Astrocyte (in vitro differentiated cells and primary cell): ENCODE results near the gene AK1. TPM values are rescaled to one million over a fixed set of nuclear protein-coding genes. Genes with fewer than 3 reads are reported as not detected.

Source experiments
- DNase-seq: peaks from one replicate; pipeline ENCODE4 v3.0.0-alpha.2; 2010; ENCODE audit warnings: low read depth
- FAIRE-seq: peaks from 2 replicates; lab custom pipeline; 2011; peaks lifted over from hg19 to GRCh38; lab: Jason Lieb, UNC
- H2AFZ ChIP-seq: 2 replicates; pipeline ENCODE4 v1.6.0; 2012; ENCODE audit warnings: low read depth, low read length, inconsistent platforms
- H3K27ac ChIP-seq: 2 replicates; pipeline ENCODE4 v1.5.1; 2011; ENCODE audit warnings: low read depth, low read length, inconsistent platforms
- H3K27me3 ChIP-seq: 2 replicates; pipeline ENCODE4 v1.6.0; 2011; ENCODE audit warnings: low read length, inconsistent platforms; ENCODE audit not compliant: insufficient read depth
- H3K36me3 ChIP-seq: 2 replicates; pipeline ENCODE4 v1.5.1; 2011; ENCODE audit warnings: low read length, inconsistent platforms; ENCODE audit not compliant: insufficient read depth
- H3K4me1 ChIP-seq: 2 replicates; pipeline ENCODE4 v1.5.1; 2011; ENCODE audit warnings: low read length, inconsistent platforms; ENCODE audit not compliant: insufficient read depth
- H3K4me2 ChIP-seq: 2 replicates; pipeline ENCODE4 v1.6.0; 2012; ENCODE audit warnings: low read length, inconsistent platforms
- H3K4me3 ChIP-seq: 2 replicates; pipeline ENCODE4 v1.5.1; 2011; ENCODE audit warnings: low read depth, mild to moderate bottlenecking, low read length, inconsistent platforms; ENCODE audit not compliant: insufficient read depth
- H3K79me2 ChIP-seq: 2 replicates; pipeline ENCODE4 v1.6.0; 2012; ENCODE audit warnings: mild to moderate bottlenecking, low read length, inconsistent platforms; ENCODE audit not compliant: insufficient read depth
- H3K9ac ChIP-seq: 2 replicates; pipeline ENCODE4 v1.6.0; 2012; ENCODE audit warnings: mild to moderate bottlenecking, low read length, inconsistent platforms
- H3K9me3 ChIP-seq: 2 replicates; pipeline ENCODE4 v1.5.1; 2012; ENCODE audit warnings: low read depth, mild to moderate bottlenecking, low read length, inconsistent platforms; ENCODE audit not compliant: insufficient read depth
- H4K20me1 ChIP-seq: 2 replicates; pipeline ENCODE4 v1.6.0; 2012; ENCODE audit warnings: low read length, inconsistent platforms; ENCODE audit not compliant: insufficient read depth
- H3K27ac Mint-ChIP-seq: one replicate; pipeline ENCODE4 v1.8.0; 2021; ENCODE audit warnings: mild to moderate bottlenecking, mixed read lengths; ENCODE audit not compliant: unreplicated experiment
- H3K27me3 Mint-ChIP-seq: one replicate; pipeline ENCODE4 v1.8.0; 2021; ENCODE audit warnings: low read depth, mixed read lengths; ENCODE audit not compliant: unreplicated experiment
- H3K36me3 Mint-ChIP-seq: one replicate; pipeline ENCODE4 v1.8.0; 2021; ENCODE audit warnings: low read depth, mixed read lengths; ENCODE audit not compliant: unreplicated experiment
- H3K4me1 Mint-ChIP-seq: one replicate; pipeline ENCODE4 v1.8.0; 2021; ENCODE audit warnings: low read depth, mixed read lengths; ENCODE audit not compliant: unreplicated experiment
- H3K4me3 Mint-ChIP-seq: one replicate; pipeline ENCODE4 v1.8.0; 2021; ENCODE audit warnings: mild to moderate bottlenecking, moderate library complexity, mixed read lengths; ENCODE audit not compliant: unreplicated experiment
- H3K9me3 Mint-ChIP-seq: one replicate; pipeline ENCODE4 v1.8.0; 2021; ENCODE audit warnings: mild to moderate bottlenecking, mixed read lengths; ENCODE audit not compliant: unreplicated experiment
- EZH2 ChIP-seq: IDR thresholded peaks from 2 replicates; pipeline ENCODE4 v1.6.1; 2012; ENCODE audit warnings: mild to moderate bottlenecking, low read length, inconsistent platforms; ENCODE audit not compliant: insufficient read depth
- total RNA-seq: library from RNA; stranded (reverse); gene quantifications from 2 replicates; pipeline ENCODE4 v1.2.1, GENCODE V29; 2021
- TF ChIP-seq, protein P1 (sequence below): IDR thresholded peaks from 2 replicates; pipeline ENCODE4 v1.5.1; 2011; ENCODE audit warnings: low read depth, mild to moderate bottlenecking, inconsistent platforms, low read length, moderate library complexity; ENCODE audit not compliant: insufficient read depth

Gene AK1
- total RNA-seq, 1 donor from 2014 or later = 78.0 TPM

DNA sequence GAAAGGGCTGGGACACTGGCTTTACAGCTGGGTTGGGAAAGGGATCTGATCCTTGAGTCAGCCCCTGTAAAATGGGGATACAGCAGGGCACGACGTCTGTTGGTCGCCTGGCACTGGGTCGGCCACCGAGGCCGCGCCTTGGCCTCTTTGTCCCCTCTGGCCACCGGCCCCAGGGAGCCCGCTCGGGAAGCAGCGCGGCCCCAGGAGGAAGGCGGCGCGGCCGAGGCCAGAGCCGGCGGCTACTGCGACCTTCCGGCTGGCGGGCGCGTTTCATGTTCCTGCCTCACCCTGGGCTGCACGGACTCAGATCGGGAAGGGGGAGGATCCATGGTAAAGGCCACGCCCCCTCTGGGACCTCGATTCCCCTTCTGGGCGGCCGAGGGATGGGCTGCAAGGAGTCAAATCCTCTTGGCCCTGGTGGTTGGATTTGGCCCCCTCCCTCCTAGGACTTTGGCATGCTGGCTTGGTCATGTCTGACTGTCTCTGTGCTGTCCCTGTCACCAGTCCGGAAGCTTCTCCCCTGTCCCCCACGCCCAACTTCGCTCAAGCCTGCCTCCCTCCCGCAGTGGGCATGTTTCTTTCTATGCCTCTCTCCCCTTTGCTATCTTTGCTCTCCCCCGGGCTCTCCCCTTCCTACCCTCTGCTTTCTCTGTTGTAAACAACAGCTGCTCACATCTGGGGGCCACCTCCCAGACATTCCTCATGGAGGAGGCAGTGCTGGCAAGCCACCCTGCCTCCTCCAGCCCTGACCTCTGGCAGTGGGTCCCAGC, 49.0 kb downstream of the AK1 start:
- Histone ChIP-seq H3K4me1 (peaks cover 10% of the 10 kb centered on the region), H3K4me2 (peak overlapping the region; percentile 76), H3K79me2 (peaks cover 6% of the 10 kb centered on the region), H3K4me3 (no peak overlapping the region), H3K27ac (no peak overlapping the region), H3K9ac (peak overlapping the region; percentile 47), H3K27me3 (no peaks in the 10 kb centered on the region), H3K36me3 (peaks cover 3% of the 10 kb centered on the region), H3K9me3 (no peaks in the 10 kb centered on the region), H4K20me1 (peaks cover 4% of the 10 kb centered on the region), H2AFZ (peak overlapping the region; percentile 59)
- TF ChIP-seq EZH2 = no peak
- TF ChIP-seq, protein P1, sequence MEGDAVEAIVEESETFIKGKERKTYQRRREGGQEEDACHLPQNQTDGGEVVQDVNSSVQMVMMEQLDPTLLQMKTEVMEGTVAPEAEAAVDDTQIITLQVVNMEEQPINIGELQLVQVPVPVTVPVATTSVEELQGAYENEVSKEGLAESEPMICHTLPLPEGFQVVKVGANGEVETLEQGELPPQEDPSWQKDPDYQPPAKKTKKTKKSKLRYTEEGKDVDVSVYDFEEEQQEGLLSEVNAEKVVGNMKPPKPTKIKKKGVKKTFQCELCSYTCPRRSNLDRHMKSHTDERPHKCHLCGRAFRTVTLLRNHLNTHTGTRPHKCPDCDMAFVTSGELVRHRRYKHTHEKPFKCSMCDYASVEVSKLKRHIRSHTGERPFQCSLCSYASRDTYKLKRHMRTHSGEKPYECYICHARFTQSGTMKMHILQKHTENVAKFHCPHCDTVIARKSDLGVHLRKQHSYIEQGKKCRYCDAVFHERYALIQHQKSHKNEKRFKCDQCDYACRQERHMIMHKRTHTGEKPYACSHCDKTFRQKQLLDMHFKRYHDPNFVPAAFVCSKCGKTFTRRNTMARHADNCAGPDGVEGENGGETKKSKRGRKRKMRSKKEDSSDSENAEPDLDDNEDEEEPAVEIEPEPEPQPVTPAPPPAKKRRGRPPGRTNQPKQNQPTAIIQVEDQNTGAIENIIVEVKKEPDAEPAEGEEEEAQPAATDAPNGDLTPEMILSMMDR = no peak
- Mint-ChIP-seq H3K4me3 (peak overlapping the region; percentile 54), H3K27ac (peak overlapping the region; percentile 62), H3K4me1 (peaks cover 8% of the 10 kb centered on the region), H3K36me3 (no peaks in the 10 kb centered on the region), H3K27me3 (peaks cover 24% of the 10 kb centered on the region), H3K9me3 (no peaks in the 10 kb centered on the region)
- DNase-seq (no peak), FAIRE-seq (no peak)

DNA sequence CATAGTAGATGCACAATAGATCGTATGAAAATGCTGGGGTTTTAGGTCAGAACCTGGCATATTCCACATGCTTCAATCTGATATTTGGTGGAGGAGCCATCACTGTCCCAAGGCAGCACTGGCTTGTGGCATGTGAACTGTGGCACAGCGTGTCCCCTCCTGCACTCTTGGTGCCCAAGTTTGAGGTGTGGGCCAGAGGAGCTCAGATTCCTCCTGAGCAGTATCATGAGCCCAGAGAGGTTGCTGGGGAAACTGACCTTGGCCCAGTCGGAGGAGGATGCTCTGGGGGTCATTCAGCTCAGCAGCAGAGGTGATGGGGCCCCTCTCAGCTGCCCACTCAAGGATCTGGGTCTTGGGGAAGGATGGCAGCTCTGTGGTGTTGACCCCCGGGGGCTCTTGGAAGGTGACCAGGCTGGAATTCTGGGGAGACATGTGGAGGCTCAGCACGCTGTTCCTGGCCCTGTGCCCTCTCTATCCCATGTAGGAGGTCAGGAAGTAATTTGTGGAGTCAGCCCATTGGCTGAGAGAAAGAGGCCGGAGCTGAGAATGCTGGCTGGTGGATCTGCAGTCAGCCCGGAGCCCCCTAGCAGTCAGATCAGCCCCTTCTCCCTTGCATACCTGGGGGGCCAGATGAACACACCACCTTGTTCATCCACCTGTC, 51.1 kb downstream of the AK1 start:
- H3K27ac Mint-ChIP-seq = no peak overlapping the region
- no peaks in the 10 kb centered on the region for H3K36me3 Mint-ChIP-seq
- FAIRE-seq (no peak), DNase-seq (no peak)
- Histone ChIP-seq H3K4me2 (no peak overlapping the region), H2AFZ (no peak overlapping the region), H3K36me3 (peaks cover 3% of the 10 kb centered on the region), H3K4me1 (peaks cover 7% of the 10 kb centered on the region), H3K27ac (no peak overlapping the region), H3K27me3 (no peaks in the 10 kb centered on the region), H3K79me2 (no peaks in the 10 kb centered on the region), H3K9me3 (no peaks in the 10 kb centered on the region), H3K9ac (no peak overlapping the region), H4K20me1 (peaks cover 4% of the 10 kb centered on the region), H3K4me3 (no peak overlapping the region)
- peaks cover 24% of the 10 kb centered on the region for H3K27me3 Mint-ChIP-seq
- no peak for TF ChIP-seq EZH2
- TF ChIP-seq, protein P1 = no peak
- no peaks in the 10 kb centered on the region for H3K9me3 Mint-ChIP-seq
- peaks cover 8% of the 10 kb centered on the region for H3K4me1 Mint-ChIP-seq
- no peak overlapping the region for H3K4me3 Mint-ChIP-seq
